CD4-positive, alpha-beta T cell (primary cell): ENCODE results near the gene FCHSD2. TPM values are rescaled to one million over a fixed set of nuclear protein-coding genes. Genes with fewer than 3 reads are reported as not detected.
"Not testable (repeated sequence)": the region's sequence is repeated elsewhere in the genome, so short reads cannot be mapped to it uniquely, and the experiment has no call there.

Experiments
- ATAC-seq: fragments of 200-7000 bp; cut with Tn5 transposase; one replicate; pipeline ENCODE4 v1.10.0; 2022; ENCODE audit warnings: mild to moderate bottlenecking; ENCODE audit not compliant: poor library complexity
- CTCF ChIA-PET: fragments of 350-600 bp; sonication (Branson Sonifier 250); formaldehyde crosslinking; loops from one replicate; lab custom pipeline; 2021; ENCODE audit warnings: antibody characterized with exemption, inconsistent platforms; lab: Charles Lee
- POLR2A ChIA-PET: fragments of 350-600 bp; sonication (Branson Sonifier 250); formaldehyde crosslinking; loops from one replicate; lab custom pipeline; 2021; ENCODE audit warnings: antibody characterized with exemption, inconsistent platforms; lab: Charles Lee
- DNase-seq, 14 experiments: peaks; one replicate each; pipeline ENCODE4 v3.0.0-alpha.2; 2013 to 2020; ENCODE audit warnings: mixed read lengths in 2 of 14
- H3K27ac ChIP-seq, 2 donors: one replicate each; pipeline versions ENCODE4 v1.5.1 to v1.7.0; 2013; ENCODE audit warnings: low read length in 2 of 2, low read depth in 1 of 2, mild to moderate bottlenecking in 1 of 2
- H3K27me3 ChIP-seq, 2 experiments: 1 replicate in 1 of 2; 2 replicates in 1 of 2; pipeline versions ENCODE4 v1.6.1 to v1.7.0; 2013; ENCODE audit warnings: low read length in 2 of 2, control low read depth in 1 of 2, mild to moderate bottlenecking in 1 of 2, moderate library complexity in 1 of 2; ENCODE audit not compliant: insufficient read depth in 2 of 2, control insufficient read depth in 1 of 2
- H3K36me3 ChIP-seq: one replicate; pipeline ENCODE4 v1.6.1; 2013; ENCODE audit warnings: low read length, control low read depth; ENCODE audit not compliant: insufficient read depth
- H3K4me1 ChIP-seq: one replicate; pipeline ENCODE4 v1.6.1; 2013; ENCODE audit warnings: low read length, control low read depth; ENCODE audit not compliant: insufficient read depth
- H3K4me3 ChIP-seq: one replicate; pipeline ENCODE4 v1.5.1; 2013; ENCODE audit warnings: mild to moderate bottlenecking, low read length, moderate library complexity
- H3K9me3 ChIP-seq, 2 experiments: 1 replicate in 1 of 2; 2 replicates in 1 of 2; pipeline versions ENCODE4 v1.6.1 to v1.7.0; 2013; ENCODE audit warnings: low read length in 2 of 2, mild to moderate bottlenecking in 2 of 2, control low read depth in 1 of 2, moderate library complexity in 1 of 2; ENCODE audit not compliant: control insufficient read depth in 1 of 2, insufficient read depth in 1 of 2
- H3K27ac Mint-ChIP-seq: one replicate; pipeline ENCODE4 v1.8.0; 2020; ENCODE audit warnings: mixed read lengths
- H3K27me3 Mint-ChIP-seq: one replicate; pipeline ENCODE4 v1.8.0; 2021; ENCODE audit warnings: mixed read lengths
- H3K36me3 Mint-ChIP-seq: one replicate; pipeline ENCODE4 v1.8.0; 2021; ENCODE audit warnings: low read depth, mixed read lengths
- H3K4me1 Mint-ChIP-seq: one replicate; pipeline ENCODE4 v1.8.0; 2021; ENCODE audit warnings: low read depth, mixed read lengths
- H3K4me3 Mint-ChIP-seq: one replicate; pipeline ENCODE4 v1.8.0; 2020; ENCODE audit warnings: mild to moderate bottlenecking, mixed read lengths
- H3K9me3 Mint-ChIP-seq: one replicate; pipeline ENCODE4 v1.8.0; 2020; ENCODE audit warnings: mixed read lengths
- CTCF ChIP-seq: fragments of 200-600 bp; IDR thresholded peaks from one replicate; pipeline ENCODE4 v1.8.0; 2022; ENCODE audit warnings: antibody characterized with exemption, mild to moderate bottlenecking
- intact Hi-C, 2 experiments: fragments of 100-400 bp; cut with DNase I in 1 of 2; cut with micrococcal nuclease in 1 of 2; formaldehyde crosslinking; loops; one replicate each; pipeline versions ENCODE4 v1.15.1 to v1.9.0; 2023 to 2025; cut with DNase I, micrococcal nuclease
- total RNA-seq, 174 experiments: library from RNA in 2 of 174; stranded (reverse) in 2 of 174; gene quantifications; one replicate each; pipeline ENCODE4 v1.2.3 and lab custom pipeline; 2021 to 2026

Gene FCHSD2
- total RNA-seq, 2 experiments from 2014 or later, result 48.6 to 50.7 TPM

- peaks cover 79% of the 10 kb centered on the region for H3K36me3 Mint-ChIP-seq
- H3K27me3 Mint-ChIP-seq, result no peaks in the 10 kb centered on the region
- peaks cover 3 to 5% of the 10 kb centered on the region in 2 experiments for H3K9me3 ChIP-seq
- no peak for DNase-seq
- intact Hi-C loops, result no loop called here
- H3K27me3 ChIP-seq, result no peaks in the 10 kb centered on the region
- H3K4me1 Mint-ChIP-seq, result peaks cover 15% of the 10 kb centered on the region
- H3K27ac Mint-ChIP-seq, result no peak overlapping the region
- H3K4me3 ChIP-seq, result no peak overlapping the region
- H3K27ac ChIP-seq, result no peak overlapping the region
- H3K9me3 Mint-ChIP-seq, result peaks cover 3% of the 10 kb centered on the region
- H3K4me1 ChIP-seq, result no peaks in the 10 kb centered on the region
- H3K36me3 ChIP-seq, result peaks cover 14% of the 10 kb centered on the region
- no peak for TF ChIP-seq CTCF
- ATAC-seq, result no peak
- ChIA-PET CTCF (interaction anchor here (1.8 kb wide), 1 partner anchor 18 kb away, joined by 4 read pairs; the partner anchor contains the start of gene FCHSD2), POLR2A (no interaction called here)
- no peak overlapping the region for H3K4me3 Mint-ChIP-seq
These were observed 17.3 kb downstream of the FCHSD2 start for GRCh38 chr11:73124800-73125199.

- CTCF ChIA-PET, result interaction anchor here (1.0 kb wide), 1 partner anchor 13 kb away, joined by 6 read pairs; no protein-coding TSS in a partner anchor
These were observed 18.2 kb downstream of the FCHSD2 start for GRCh38 chr11:73123892-73124291.

GRCh38 chr11:73121692-73122091 is 20.4 kb downstream of the FCHSD2 start:
- Histone ChIP-seq H3K4me3 (no peak overlapping the region), H3K36me3 (peaks cover 5% of the 10 kb centered on the region), H3K9me3 (peaks cover 3 to 5% of the 10 kb centered on the region in 2 experiments), H3K27ac (no peak overlapping the region), H3K4me1 (no peaks in the 10 kb centered on the region), H3K27me3 (no peaks in the 10 kb centered on the region)
- intact Hi-C loops, result no loop called here
- Mint-ChIP-seq H3K9me3 (peaks cover 3% of the 10 kb centered on the region), H3K27me3 (no peaks in the 10 kb centered on the region), H3K36me3 (peaks cover 63% of the 10 kb centered on the region), H3K27ac (no peak overlapping the region), H3K4me1 (peaks cover 8% of the 10 kb centered on the region), H3K4me3 (no peak overlapping the region)
- TF ChIP-seq CTCF, result no peak
- DNase-seq, result no peak
- POLR2A ChIA-PET, result interaction anchor here (0.6 kb wide), 1 partner anchor 145 kb away, joined by 3 read pairs; no protein-coding TSS in a partner anchor
- no peak for ATAC-seq
- CTCF ChIA-PET, result no interaction called here

More at GRCh38 chr11:73123892-73124291, 18.2 kb downstream of the FCHSD2 start:
- H3K27me3 Mint-ChIP-seq, H3K4me3 Mint-ChIP-seq, ATAC-seq, H3K27me3 ChIP-seq, POLR2A ChIA-PET, intact Hi-C loops, H3K9me3 Mint-ChIP-seq, H3K27ac ChIP-seq, H3K27ac Mint-ChIP-seq, DNase-seq, H3K9me3 ChIP-seq, H3K4me3 ChIP-seq, H3K4me1 ChIP-seq: not testable (repeated sequence)
- Mint-ChIP-seq H3K36me3 (peaks cover 73% of the 10 kb centered on the region), H3K4me1 (peaks cover 15% of the 10 kb centered on the region)
- H3K36me3 ChIP-seq, result peaks cover 14% of the 10 kb centered on the region

- H3K4me1 ChIP-seq, result no peaks in the 10 kb centered on the region
- H3K36me3 Mint-ChIP-seq, result peaks cover 47% of the 10 kb centered on the region
- peaks cover 8% of the 10 kb centered on the region for H3K4me1 Mint-ChIP-seq
- H3K27me3 Mint-ChIP-seq, result no peaks in the 10 kb centered on the region
- no peak overlapping the region for H3K27ac Mint-ChIP-seq
- no peak overlapping the region for H3K27ac ChIP-seq
- peaks cover 11% of the 10 kb centered on the region for H3K36me3 ChIP-seq
- TF ChIP-seq CTCF, result no peak
- POLR2A ChIA-PET, result no interaction called here
- no peaks in the 10 kb centered on the region for H3K27me3 ChIP-seq
- H3K9me3 Mint-ChIP-seq, result no peaks in the 10 kb centered on the region
- no peak overlapping the region for H3K4me3 Mint-ChIP-seq
- CTCF ChIA-PET, result interaction anchor here (0.7 to 1.2 kb wide), 2 partner anchors 10 to 25 kb away, joined by 3 to 4 read pairs; partner anchors contain the start of gene FCHSD2
- ATAC-seq (no peak), DNase-seq (no peak)
- no peaks in the 10 kb centered on the region for H3K9me3 ChIP-seq
- no peak overlapping the region for H3K4me3 ChIP-seq
- intact Hi-C loops, result no loop called here
These were observed 25.0 kb downstream of the FCHSD2 start for GRCh38 chr11:73117071-73117470.
